Choroid plexus epithelial cell (primary cell): ENCODE results near the gene BOLL.

ENCODE experiments used
- DNase-seq: peaks from one replicate; pipeline ENCODE4 v3.0.0-alpha.2; 2010; ENCODE audit warnings: low read depth
- H3K4me3 ChIP-seq: 2 replicates; pipeline ENCODE4 v1.5.1; 2011; ENCODE audit warnings: low read depth, mild to moderate bottlenecking, control low read depth, low read length, moderate library complexity
- CTCF ChIP-seq: conservative IDR thresholded peaks from 2 replicates; pipeline ENCODE4 v1.5.1; 2011; ENCODE audit warnings: low read depth, mild to moderate bottlenecking, control low read depth, inconsistent platforms, low read length, moderate library complexity

Gene BOLL

GRCh38 chr2:197813093-197813787 lies 28.1 kb upstream of the BOLL start:
- peak; percentile 77 for TF ChIP-seq CTCF
- no peak overlapping the region for H3K4me3 ChIP-seq
- DNase-seq, result peak; percentile 66

- no peak for TF ChIP-seq CTCF
Measured at GRCh38 chr2:197810491-197810890, 25.4 kb upstream of the BOLL start.

GRCh38 chr2:197810016-197810415 lies 24.9 kb upstream of the BOLL start:
- no peak for DNase-seq
- no peak for TF ChIP-seq CTCF
- H3K4me3 ChIP-seq, result no peak overlapping the region

More at GRCh38 chr2:197810491-197810890, 25.4 kb upstream of the BOLL start:
- no peak for DNase-seq
- H3K4me3 ChIP-seq, result no peak overlapping the region

GRCh38 chr2:197809064-197809463 lies 23.9 kb upstream of the BOLL start:
- TF ChIP-seq CTCF, result no peak
- no peak for DNase-seq
- no peak overlapping the region for H3K4me3 ChIP-seq

- no peak for TF ChIP-seq CTCF
- DNase-seq, result peak; percentile 6
- H3K4me3 ChIP-seq, result peak overlapping the region; percentile 63
Measured at GRCh38 chr2:197805715-197806633, 20.9 kb upstream of the BOLL start.

GRCh38 chr2:197804758-197805714 lies 19.9 kb upstream of the BOLL start:
- peak; percentile 10 for DNase-seq
- TF ChIP-seq CTCF, result no peak
- peak overlapping the region; percentile 63 for H3K4me3 ChIP-seq
